ENCODE results near the gene IGF1. TPM values are rescaled to one million over a fixed set of nuclear protein-coding genes. Genes with fewer than 3 reads are reported as not detected.

IGF1 gene
- total RNA-seq, 1 experiment from 2014 or later: 0.42 TPM

DNA sequence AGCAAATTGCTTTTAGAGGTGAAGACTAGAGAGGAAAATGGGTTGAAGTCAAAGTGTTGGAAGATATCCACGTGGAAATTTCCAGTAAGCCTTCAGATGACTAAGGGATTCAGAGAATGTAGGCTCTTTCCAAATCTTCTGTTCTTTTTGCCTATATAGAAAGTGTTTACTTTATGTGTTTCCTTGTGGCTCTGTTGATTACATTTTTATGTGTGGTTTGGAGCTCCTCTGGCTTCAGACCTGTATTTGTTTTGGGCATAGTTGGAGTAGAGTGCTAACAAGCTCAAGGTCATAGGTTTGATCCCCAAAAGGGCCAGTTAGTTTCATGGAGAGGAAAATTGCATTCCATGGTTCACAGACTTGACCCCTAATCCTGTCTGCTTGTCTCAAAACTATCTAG lies 91.9 kb downstream of the IGF1 start:
- Histone ChIP-seq H3K9ac (ENCODE audit: low read length) (no peak overlapping the region), H4K20me1 (ENCODE audit: insufficient read depth) (no peaks in the 10 kb centered on the region), H3K4me3 (replicated peaks in 1 of 2; ENCODE audit: low read depth in 1 of 2, low read length in 2 of 2) (no peak overlapping the region), H3K36me3 (ENCODE audit: control insufficient read depth in 1 of 2, insufficient read depth in 2 of 2, low read length in 2 of 2) (no peaks in the 10 kb centered on the region), H3K9me2 (ENCODE audit: insufficient read depth) (no peaks in the 10 kb centered on the region), H3K79me2 (ENCODE audit: insufficient read depth, low read length) (no peaks in the 10 kb centered on the region), H3K27ac (ENCODE audit: low read depth, low read length) (no peak overlapping the region), H3K9me3 (ENCODE audit: control insufficient read depth in 1 of 2, insufficient read depth in 1 of 2, low read depth in 1 of 2, low read length in 2 of 2) (no peaks in the 10 kb centered on the region), H3K27me3 (ENCODE audit: insufficient read depth, low read length) (no peaks in the 10 kb centered on the region), H3K4me1 (ENCODE audit: control insufficient read depth in 1 of 2, insufficient read depth in 2 of 2, low read length in 2 of 2) (no peaks in the 10 kb centered on the region), H3K4me2 (ENCODE audit: low read length) (no peak overlapping the region), H2AFZ (ENCODE audit: low read depth, low read length, poor library complexity, severe bottlenecking) (no peak overlapping the region)
- no peak for ATAC-seq
- BruUV-seq (replicated peaks): no TSS peak
- intact Hi-C loops (cut with micrococcal nuclease): no loop called here
- ChIA-PET POLR2A (no interaction called here), RAD21 (ENCODE audit: low non-redundant PET in 1 of 2, low total read pairs in 2 of 2, uncharacterized antibody in 2 of 2, unreplicated experiment in 2 of 2) (no interaction called here), CTCF (no interaction called here)
- TF ChIP-seq FOSL1 (IDR thresholded peaks at IDR 0.05; ENCODE audit: low read depth) (no peak), YY1 (IDR thresholded peaks at IDR 0.05; ENCODE audit: extremely low read depth, insufficient replicate concordance, low read depth, low read length) (no peak), POLR2A (IDR thresholded peaks at IDR 0.05; ENCODE audit: borderline replicate concordance, extremely low read depth, insufficient read depth, insufficient read length) (no peak), ELF1 (IDR thresholded peaks at IDR 0.05; ENCODE audit: borderline replicate concordance, low read depth) (no peak), ZNF274 (IDR thresholded peaks at IDR 0.05; ENCODE audit: low read depth, low read length) (no peak), EZH2phosphoT487 (IDR thresholded peaks at IDR 0.05; ENCODE audit: borderline replicate concordance) (no peak), JUND (IDR thresholded peaks at IDR 0.05) (no peak)
- DNase-seq (ENCODE audit: low read depth, low spot score): no peak

DNA sequence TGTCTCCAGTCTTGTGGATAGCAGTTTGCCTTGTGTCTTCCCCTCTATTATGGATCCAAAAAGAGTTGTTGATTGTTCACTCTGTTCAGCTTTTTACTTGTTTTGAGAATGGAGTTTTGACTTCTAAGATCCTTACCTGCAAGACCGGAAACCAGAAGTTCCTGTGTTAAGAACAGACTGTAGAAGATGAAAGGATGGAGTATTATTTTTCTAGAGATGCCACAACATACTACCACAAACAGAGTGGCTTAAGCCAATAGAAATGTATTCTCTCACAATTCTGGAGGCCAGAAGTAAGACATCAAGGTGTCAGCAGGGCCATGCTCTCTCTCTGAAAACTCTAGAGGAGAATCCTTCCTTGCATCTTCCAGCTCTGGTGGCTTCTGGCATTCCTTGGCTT lies 95.0 kb downstream of the IGF1 start:
- intact Hi-C loops (cut with micrococcal nuclease): no loop called here
- DNase-seq (ENCODE audit: low read depth, low spot score): no peak
- no peaks in the 10 kb centered on the region for H3K79me2 ChIP-seq (ENCODE audit: insufficient read depth, low read length)
- BruUV-seq (replicated peaks): no TSS peak
- H3K27ac ChIP-seq (ENCODE audit: low read depth, low read length): no peak overlapping the region
- H3K4me3 ChIP-seq (replicated peaks in 1 of 2; ENCODE audit: low read depth in 1 of 2, low read length in 2 of 2): no peak overlapping the region
- H4K20me1 ChIP-seq (ENCODE audit: insufficient read depth): no peaks in the 10 kb centered on the region
- no peaks in the 10 kb centered on the region for H3K27me3 ChIP-seq (ENCODE audit: insufficient read depth, low read length)
- no peak overlapping the region for H3K9ac ChIP-seq (ENCODE audit: low read length)
- ChIA-PET POLR2A (no interaction called here), RAD21 (ENCODE audit: low non-redundant PET in 1 of 2, low total read pairs in 2 of 2, uncharacterized antibody in 2 of 2, unreplicated experiment in 2 of 2) (no interaction called here), CTCF (no interaction called here)
- ATAC-seq: no peak
- no peaks in the 10 kb centered on the region for H3K9me3 ChIP-seq (ENCODE audit: control insufficient read depth in 1 of 2, insufficient read depth in 1 of 2, low read depth in 1 of 2, low read length in 2 of 2)
- no peaks in the 10 kb centered on the region for H3K36me3 ChIP-seq (ENCODE audit: control insufficient read depth in 1 of 2, insufficient read depth in 2 of 2, low read length in 2 of 2)
- no peak overlapping the region for H2AFZ ChIP-seq (ENCODE audit: low read depth, low read length, poor library complexity, severe bottlenecking)
- no peaks in the 10 kb centered on the region for H3K9me2 ChIP-seq (ENCODE audit: insufficient read depth)
- no peaks in the 10 kb centered on the region for H3K4me1 ChIP-seq (ENCODE audit: control insufficient read depth in 1 of 2, insufficient read depth in 2 of 2, low read length in 2 of 2)
- no peak overlapping the region for H3K4me2 ChIP-seq (ENCODE audit: low read length)
- TF ChIP-seq, protein P1, sequence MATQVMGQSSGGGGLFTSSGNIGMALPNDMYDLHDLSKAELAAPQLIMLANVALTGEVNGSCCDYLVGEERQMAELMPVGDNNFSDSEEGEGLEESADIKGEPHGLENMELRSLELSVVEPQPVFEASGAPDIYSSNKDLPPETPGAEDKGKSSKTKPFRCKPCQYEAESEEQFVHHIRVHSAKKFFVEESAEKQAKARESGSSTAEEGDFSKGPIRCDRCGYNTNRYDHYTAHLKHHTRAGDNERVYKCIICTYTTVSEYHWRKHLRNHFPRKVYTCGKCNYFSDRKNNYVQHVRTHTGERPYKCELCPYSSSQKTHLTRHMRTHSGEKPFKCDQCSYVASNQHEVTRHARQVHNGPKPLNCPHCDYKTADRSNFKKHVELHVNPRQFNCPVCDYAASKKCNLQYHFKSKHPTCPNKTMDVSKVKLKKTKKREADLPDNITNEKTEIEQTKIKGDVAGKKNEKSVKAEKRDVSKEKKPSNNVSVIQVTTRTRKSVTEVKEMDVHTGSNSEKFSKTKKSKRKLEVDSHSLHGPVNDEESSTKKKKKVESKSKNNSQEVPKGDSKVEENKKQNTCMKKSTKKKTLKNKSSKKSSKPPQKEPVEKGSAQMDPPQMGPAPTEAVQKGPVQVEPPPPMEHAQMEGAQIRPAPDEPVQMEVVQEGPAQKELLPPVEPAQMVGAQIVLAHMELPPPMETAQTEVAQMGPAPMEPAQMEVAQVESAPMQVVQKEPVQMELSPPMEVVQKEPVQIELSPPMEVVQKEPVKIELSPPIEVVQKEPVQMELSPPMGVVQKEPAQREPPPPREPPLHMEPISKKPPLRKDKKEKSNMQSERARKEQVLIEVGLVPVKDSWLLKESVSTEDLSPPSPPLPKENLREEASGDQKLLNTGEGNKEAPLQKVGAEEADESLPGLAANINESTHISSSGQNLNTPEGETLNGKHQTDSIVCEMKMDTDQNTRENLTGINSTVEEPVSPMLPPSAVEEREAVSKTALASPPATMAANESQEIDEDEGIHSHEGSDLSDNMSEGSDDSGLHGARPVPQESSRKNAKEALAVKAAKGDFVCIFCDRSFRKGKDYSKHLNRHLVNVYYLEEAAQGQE (IDR thresholded peaks at IDR 0.05; ENCODE audit: low read depth): no peak
- TF ChIP-seq SIN3A (IDR thresholded peaks at IDR 0.05; ENCODE audit: low read depth) (no peak), JUND (IDR thresholded peaks at IDR 0.05) (no peak), YY1 (IDR thresholded peaks at IDR 0.05; ENCODE audit: extremely low read depth, insufficient replicate concordance, low read depth, low read length) (no peak), POLR2A (IDR thresholded peaks at IDR 0.05; ENCODE audit: borderline replicate concordance, extremely low read depth, insufficient read depth, insufficient read length) (no peak), ZNF274 (IDR thresholded peaks at IDR 0.05; ENCODE audit: low read depth, low read length) (no peak), POLR2AphosphoS5 (IDR thresholded peaks at IDR 0.05; ENCODE audit: low read depth, low read length) (no peak), EZH2phosphoT487 (IDR thresholded peaks at IDR 0.05; ENCODE audit: borderline replicate concordance) (no peak), SRF (IDR thresholded peaks at IDR 0.05; ENCODE audit: low read depth) (no peak), EZH2 (IDR thresholded peaks at IDR 0.05) (no peak)
- TF ChIP-seq, protein P2, sequence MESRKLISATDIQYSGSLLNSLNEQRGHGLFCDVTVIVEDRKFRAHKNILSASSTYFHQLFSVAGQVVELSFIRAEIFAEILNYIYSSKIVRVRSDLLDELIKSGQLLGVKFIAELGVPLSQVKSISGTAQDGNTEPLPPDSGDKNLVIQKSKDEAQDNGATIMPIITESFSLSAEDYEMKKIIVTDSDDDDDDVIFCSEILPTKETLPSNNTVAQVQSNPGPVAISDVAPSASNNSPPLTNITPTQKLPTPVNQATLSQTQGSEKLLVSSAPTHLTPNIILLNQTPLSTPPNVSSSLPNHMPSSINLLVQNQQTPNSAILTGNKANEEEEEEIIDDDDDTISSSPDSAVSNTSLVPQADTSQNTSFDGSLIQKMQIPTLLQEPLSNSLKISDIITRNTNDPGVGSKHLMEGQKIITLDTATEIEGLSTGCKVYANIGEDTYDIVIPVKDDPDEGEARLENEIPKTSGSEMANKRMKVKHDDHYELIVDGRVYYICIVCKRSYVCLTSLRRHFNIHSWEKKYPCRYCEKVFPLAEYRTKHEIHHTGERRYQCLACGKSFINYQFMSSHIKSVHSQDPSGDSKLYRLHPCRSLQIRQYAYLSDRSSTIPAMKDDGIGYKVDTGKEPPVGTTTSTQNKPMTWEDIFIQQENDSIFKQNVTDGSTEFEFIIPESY (IDR thresholded peaks at IDR 0.05; ENCODE audit: extremely low read depth, insufficient replicate concordance, low read length): no peak
- TF ChIP-seq, protein P3, sequence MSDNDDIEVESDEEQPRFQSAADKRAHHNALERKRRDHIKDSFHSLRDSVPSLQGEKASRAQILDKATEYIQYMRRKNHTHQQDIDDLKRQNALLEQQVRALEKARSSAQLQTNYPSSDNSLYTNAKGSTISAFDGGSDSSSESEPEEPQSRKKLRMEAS (IDR thresholded peaks at IDR 0.05): no peak
